Spleen (tissue), 11 donors: ENCODE data around the gene RC3H2. TPM values are rescaled to one million over a fixed set of nuclear protein-coding genes. Genes with fewer than 3 reads are reported as not detected.

Experiments
- DNase-seq: peaks from one replicate; pipeline ENCODE4 v3.0.0-alpha.2; 2020
- H3K27ac ChIP-seq, 8 donors: fragments of 200-600 bp; sonication (generic) in 7 of 8; 1 replicate in 4 of 8; 2 replicates in 4 of 8; pipeline versions ENCODE4 v1.5.0 to v1.8.0; 2016 to 2021; ENCODE audit warnings: inconsistent platforms in 4 of 8, mild to moderate bottlenecking in 4 of 8, moderate library complexity in 1 of 8
- H3K27me3 ChIP-seq, 7 donors: fragments of 200-600 bp; sonication (generic) in 6 of 7; replicated peaks in 1 of 7; 1 replicate in 4 of 7; 2 replicates in 3 of 7; pipeline versions ENCODE4 v1.5.0 to v1.8.0; 2016 to 2021; ENCODE audit warnings: inconsistent platforms in 3 of 7, mild to moderate bottlenecking in 1 of 7
- H3K36me3 ChIP-seq, 6 donors: fragments of 200-600 bp; sonication (generic) in 5 of 6; 1 replicate in 4 of 6; 2 replicates in 2 of 6; pipeline versions ENCODE4 v1.5.0 to v1.8.0; 2016 to 2021; ENCODE audit warnings: inconsistent platforms in 2 of 6
- H3K4me1 ChIP-seq, 6 donors: fragments of 200-600 bp; sonication (generic) in 5 of 6; 1 replicate in 3 of 6; 2 replicates in 3 of 6; pipeline versions ENCODE4 v1.5.0 to v1.8.0; 2016 to 2021; ENCODE audit warnings: inconsistent platforms in 3 of 6
- H3K4me3 ChIP-seq, 8 donors: fragments of 200-600 bp; sonication (generic) in 7 of 8; 1 replicate in 4 of 8; 2 replicates in 4 of 8; pipeline versions ENCODE4 v1.5.0 to v1.8.0; 2016 to 2021; ENCODE audit warnings: inconsistent platforms in 4 of 8, mild to moderate bottlenecking in 4 of 8, moderate library complexity in 2 of 8
- H3K9me3 ChIP-seq, 8 donors: fragments of 200-600 bp; sonication (generic) in 7 of 8; 1 replicate in 4 of 8; 2 replicates in 4 of 8; pipeline versions ENCODE4 v1.5.0 to v1.8.0; 2016 to 2021; ENCODE audit warnings: inconsistent platforms in 4 of 8
- CTCF ChIP-seq, 11 experiments: fragments of 200-600 bp in 7 of 11; fragments of 450-650 bp in 4 of 11; sonication (generic) in 4 of 11; IDR thresholded peaks in 8 of 11; conservative IDR thresholded peaks in 3 of 11; 1 replicate in 7 of 11; 2 replicates in 4 of 11; pipeline versions ENCODE4 v1.4.0 to v1.8.0; 2016 to 2021; ENCODE audit warnings: antibody characterized with exemption in 11 of 11, inconsistent platforms in 4 of 11, mild to moderate bottlenecking in 1 of 11
- POLR2A ChIP-seq, 3 donors: fragments of 450-650 bp; IDR thresholded peaks; one replicate each; pipeline ENCODE4 v1.5.1; 2017; ENCODE audit warnings: antibody characterized with exemption in 3 of 3, mild to moderate bottlenecking in 1 of 3
- POLR2AphosphoS5 ChIP-seq, 3 donors: sonication (generic); formaldehyde crosslinking; IDR thresholded peaks; one replicate each; pipeline ENCODE4 v1.5.1; 2017; ENCODE audit warnings: antibody characterized with exemption in 3 of 3
- WGBS, 5 donors: extraction: QIAGEN DNeasy Blood & Tissue Kit in 3 of 5; methylation state at CpG; one replicate each; pipeline versions ENCODE4 v1.1.5 to v1.1.7; 2013 to 2018; 5-methylcytosine and 5-hydroxymethylcytosine counted together
- intact Hi-C: fragments of 100-400 bp; cut with DNase I; formaldehyde crosslinking; loops from one replicate; pipeline ENCODE4 v1.15.0; 2023; ENCODE audit warnings: low total_unique reads
- polyA plus RNA-seq, 3 donors: library from polyadenylated mRNA; stranded (reverse); fragments of 200-250 nt; gene quantifications; one replicate each; pipeline ENCODE4 v1.2.1, GENCODE V29; 2013
- total RNA-seq, 7 donors: library from RNA; depleted of rRNA in 3 of 7; stranded (reverse); fragments of >200 nt in 3 of 7; fragmentation: NEBNext Ultra II Directional in 4 of 7; extraction: Animal tissue kit (Norgen Biotek cat#: 25700) in 4 of 7; gene quantifications; one replicate each; pipeline versions ENCODE4 v1.1.0 to v1.2.1, GENCODE V29; 2016 to 2021
- donor health status: healthy with polysubstance abuse.
- donor health status: DM: no; HTN: no; CAD: no; lungs with moderate emphysema.
- donor health status: DM: no; HTN: no; CAD: no.
- donor health status: Bipolar disorder and iron deficiency.
- donor health status: healthy.
- donor health status: DM: no; HTN: no; CAD: no.
- donor health status: DM: yes; HTN: yes; CAD: no.

The RC3H2 gene
- total and polyA plus RNA-seq, 10 donors = 8.3 to 78.7 (median 59.4) TPM

DNA sequence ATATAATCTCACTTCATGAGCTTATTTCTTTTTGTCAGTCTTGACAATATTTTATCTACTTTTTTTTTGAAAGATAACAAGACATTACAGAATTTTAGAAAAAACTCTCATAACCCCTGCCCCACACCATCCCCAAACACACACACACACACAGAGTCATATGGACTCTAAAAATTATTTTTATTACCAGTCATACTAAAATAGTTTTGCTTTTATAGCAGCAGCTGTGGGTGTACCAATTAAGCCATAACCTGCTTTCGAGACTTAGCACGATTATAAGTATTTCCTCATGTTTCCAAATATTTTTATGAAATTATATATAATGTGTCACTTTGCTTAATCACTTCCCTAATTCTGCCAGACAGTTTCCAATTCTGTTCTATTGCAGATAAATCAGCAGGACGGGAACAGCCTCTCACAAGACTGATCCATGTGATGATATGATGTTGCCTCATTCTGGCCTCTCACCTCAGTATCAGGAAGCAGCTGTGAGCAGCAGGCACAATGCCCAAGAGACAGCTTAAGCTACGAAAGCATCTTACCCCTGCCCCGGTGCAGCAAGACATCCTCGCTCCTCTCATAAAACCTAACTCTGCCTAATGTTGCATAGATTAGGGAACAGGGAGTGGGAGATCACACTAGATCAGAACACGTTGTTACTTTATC, 83.7 kb downstream of the RC3H2 start:
- no peak for DNase-seq
- Histone ChIP-seq H3K9me3 (no peaks in the 10 kb centered on the region), H3K27ac (peak overlapping the region in 6 of 8 donors; percentile 0 to 76 (median 48)), H3K36me3 (peaks cover 0 to 97% (median 54%) of the 10 kb centered on the region in 6 donors), H3K4me3 (no peak overlapping the region), H3K4me1 (peaks cover 25 to 72% (median 55%) of the 10 kb centered on the region in 6 donors), H3K27me3 (no peaks in the 10 kb centered on the region)
- intact Hi-C loops = loop anchor here (10.0 kb wide), 1 partner anchor 727 kb away; the partner anchor contains the start of gene TTLL11
- 11 to 27% (median 21%) methylated on average over 7 of the region's 7 CpGs for WGBS, 5 donors
- TF ChIP-seq CTCF (IDR thresholded peaks at IDR 0.05 in 8 of 11, conservative IDR thresholded peaks at IDR 0.05 in 3 of 11) (no peak), POLR2AphosphoS5 (IDR thresholded peaks at IDR 0.05) (peak in 1 of 3 donors; percentile 74)

DNA sequence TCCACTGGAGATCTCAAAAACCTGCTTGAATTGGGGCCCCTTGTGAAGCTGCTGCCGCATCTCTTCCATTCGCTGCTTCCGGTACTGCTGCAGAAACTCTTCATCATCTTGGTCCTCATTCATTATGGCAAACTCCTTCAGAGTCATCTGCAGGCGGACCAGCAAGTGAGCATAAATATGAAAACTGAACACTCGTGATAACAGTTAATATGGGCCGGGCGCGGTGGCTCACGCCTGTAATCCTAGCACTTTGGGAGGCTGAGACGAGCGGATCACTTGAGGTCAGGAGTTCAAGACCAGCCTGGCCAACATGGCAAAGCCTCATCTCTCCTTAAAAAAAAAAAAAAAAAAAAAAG, 84.7 kb downstream of the RC3H2 start:
- Histone ChIP-seq H3K27ac (peak overlapping the region in 3 of 8 donors; percentile 16 to 48 (median 33)), H3K4me1 (peaks cover 21 to 72% (median 54%) of the 10 kb centered on the region in 6 donors), H3K36me3 (peaks cover 0 to 92% (median 50%) of the 10 kb centered on the region in 6 donors), H3K4me3 (no peak overlapping the region), H3K27me3 (no peaks in the 10 kb centered on the region), H3K9me3 (no peaks in the 10 kb centered on the region)
- 94 to 96% (median 95%) methylated on average over 11 of the region's 11 CpGs for WGBS, 5 donors
- intact Hi-C loops = loop anchor here (10.0 kb wide), 1 partner anchor 726 kb away; the partner anchor contains the start of gene TTLL11
- TF ChIP-seq POLR2AphosphoS5 (IDR thresholded peaks at IDR 0.05) (no peak), POLR2A (IDR thresholded peaks at IDR 0.05) (no peak), CTCF (IDR thresholded peaks at IDR 0.05 in 8 of 11, conservative IDR thresholded peaks at IDR 0.05 in 3 of 11) (no peak)
- no peak for DNase-seq

DNA sequence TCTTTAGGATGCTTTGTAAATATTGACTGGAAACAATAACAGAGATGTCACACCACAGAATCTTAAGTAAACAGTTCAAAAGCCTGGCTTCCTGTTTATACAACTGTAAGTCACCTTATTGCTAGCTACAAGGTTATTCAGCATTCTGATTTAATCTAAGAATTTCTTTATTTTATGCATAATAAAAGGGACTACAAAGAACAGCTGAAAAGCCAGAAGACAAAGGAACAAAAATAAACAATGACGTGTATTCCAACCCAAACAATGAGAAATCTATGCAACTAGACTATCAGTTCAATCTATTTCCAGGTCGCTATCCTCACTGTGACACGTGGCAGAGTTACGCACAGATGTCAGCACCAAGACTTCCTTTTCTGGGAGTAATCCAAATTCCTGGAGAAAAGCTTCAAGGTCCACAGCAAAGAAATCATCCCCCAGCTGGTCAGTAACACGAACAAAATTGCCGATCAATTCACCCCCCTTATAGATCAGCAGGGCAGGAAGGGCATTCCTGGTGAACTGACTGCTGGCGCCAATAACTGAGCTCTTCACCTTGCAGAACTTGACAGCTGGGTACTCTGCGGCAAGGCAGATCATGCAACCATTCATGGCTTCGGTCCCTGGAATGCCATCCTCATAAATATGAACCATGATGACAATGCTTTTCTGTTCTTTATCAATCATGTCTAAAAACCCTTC, 85.2 kb downstream of the RC3H2 start:
- no peak for DNase-seq
- no peak overlapping the region for H3K4me3 ChIP-seq
- H3K27me3 ChIP-seq = no peaks in the 10 kb centered on the region
- WGBS, 5 donors = 78 to 83% (median 81%) methylated on average over 8 to 9 of the region's 9 CpGs
- peak overlapping the region in 3 of 8 donors; percentile 16 to 48 (median 33) for H3K27ac ChIP-seq
- H3K4me1 ChIP-seq = peaks cover 17 to 72% (median 50%) of the 10 kb centered on the region in 6 donors
- intact Hi-C loops = loop anchor here (10.0 kb wide), 2 partner anchors 695 to 725 kb away; partner anchors contain the start of gene TTLL11
- no peaks in the 10 kb centered on the region for H3K9me3 ChIP-seq
- peaks cover 0 to 87% (median 49%) of the 10 kb centered on the region in 6 donors for H3K36me3 ChIP-seq
- TF ChIP-seq POLR2A (IDR thresholded peaks at IDR 0.05) (no peak), CTCF (IDR thresholded peaks at IDR 0.05 in 8 of 11, conservative IDR thresholded peaks at IDR 0.05 in 3 of 11) (no peak), POLR2AphosphoS5 (IDR thresholded peaks at IDR 0.05) (no peak)

DNA sequence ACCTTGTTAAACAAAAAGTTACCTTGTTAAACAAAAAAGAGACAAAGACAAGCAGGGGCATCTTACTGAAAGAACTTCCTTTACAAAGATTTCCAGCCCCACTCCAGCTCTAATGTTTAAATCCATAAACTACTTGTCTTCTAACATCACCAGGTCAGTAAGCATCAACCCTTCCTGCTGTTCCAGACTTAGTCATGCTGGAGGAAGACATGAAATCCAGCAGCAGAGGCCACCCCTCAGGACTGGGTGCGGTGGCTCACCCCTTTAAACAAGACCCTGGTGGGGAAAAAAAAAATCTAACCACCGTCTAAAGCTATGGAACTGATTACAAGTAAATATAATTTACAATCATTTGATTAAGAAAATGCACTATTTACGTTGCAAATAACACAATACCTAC, 85.8 kb downstream of the RC3H2 start:
- H3K4me1 ChIP-seq = peaks cover 15 to 72% (median 46%) of the 10 kb centered on the region in 6 donors
- H3K36me3 ChIP-seq = peaks cover 0 to 81% (median 47%) of the 10 kb centered on the region in 6 donors
- intact Hi-C loops = loop anchor here (10.0 kb wide), 1 partner anchor 695 kb away; no protein-coding TSS in a partner anchor
- H3K4me3 ChIP-seq = no peak overlapping the region
- DNase-seq = no peak
- no peaks in the 10 kb centered on the region for H3K27me3 ChIP-seq
- H3K27ac ChIP-seq = peak overlapping the region in 3 of 8 donors; percentile 8 to 48 (median 19)
- 75 to 94% (median 81%) methylated on average over 3 of the region's 3 CpGs for WGBS, 5 donors
- no peak for TF ChIP-seq POLR2AphosphoS5 (IDR thresholded peaks at IDR 0.05)
- no peak for TF ChIP-seq CTCF (IDR thresholded peaks at IDR 0.05 in 8 of 11, conservative IDR thresholded peaks at IDR 0.05 in 3 of 11)
- no peak for TF ChIP-seq POLR2A (IDR thresholded peaks at IDR 0.05)
- no peaks in the 10 kb centered on the region for H3K9me3 ChIP-seq
